WERI-Rb-1 (cell line): ENCODE measurements around the gene DDX55.

ENCODE experiments used
- DNase-seq: peaks from one replicate; pipeline ENCODE4 v3.0.0-alpha.2; 2020
- H3K27ac ChIP-seq: fragments of 250-450 bp; sonication (Bioruptor Pico); 2 replicates; pipeline ENCODE4 v1.5.1; 2020; ENCODE audit warnings: mild to moderate bottlenecking, moderate library complexity
- H3K27me3 ChIP-seq: fragments of 250-450 bp; sonication (Bioruptor Pico); 2 replicates; pipeline ENCODE4 v1.5.1; 2021; ENCODE audit warnings: mild to moderate bottlenecking, low read depth, moderate library complexity; ENCODE audit not compliant: insufficient read depth, severe bottlenecking
- H3K36me3 ChIP-seq: fragments of 250-450 bp; sonication (Bioruptor Pico); 2 replicates; pipeline ENCODE4 v1.5.1; 2020; ENCODE audit warnings: mild to moderate bottlenecking, moderate library complexity
- H3K4me3 ChIP-seq: 2 replicates; pipeline ENCODE4 v1.5.1; 2011; ENCODE audit warnings: low read depth, mild to moderate bottlenecking, control low read depth, low read length
- H3K9me3 ChIP-seq: fragments of 250-450 bp; sonication (Bioruptor Pico); 2 replicates; pipeline ENCODE4 v1.5.1; 2021; ENCODE audit warnings: mild to moderate bottlenecking, moderate library complexity; ENCODE audit not compliant: severe bottlenecking
- CTCF ChIP-seq: IDR thresholded peaks from 2 replicates; pipeline ENCODE4 v1.5.1; 2011; ENCODE audit warnings: low read depth, mild to moderate bottlenecking, control low read depth, inconsistent platforms, low read length

The DDX55 gene

GRCh38 chr12:123645380-123645779, 43.5 kb downstream of the DDX55 start:
- DNase-seq: no peak
- H3K36me3 ChIP-seq: peaks cover 10% of the 10 kb centered on the region
- H3K27ac ChIP-seq: no peak overlapping the region
- no peak overlapping the region for H3K4me3 ChIP-seq
- H3K9me3 ChIP-seq: no peaks in the 10 kb centered on the region
- no peak for TF ChIP-seq CTCF
- no peaks in the 10 kb centered on the region for H3K27me3 ChIP-seq

DNA sequence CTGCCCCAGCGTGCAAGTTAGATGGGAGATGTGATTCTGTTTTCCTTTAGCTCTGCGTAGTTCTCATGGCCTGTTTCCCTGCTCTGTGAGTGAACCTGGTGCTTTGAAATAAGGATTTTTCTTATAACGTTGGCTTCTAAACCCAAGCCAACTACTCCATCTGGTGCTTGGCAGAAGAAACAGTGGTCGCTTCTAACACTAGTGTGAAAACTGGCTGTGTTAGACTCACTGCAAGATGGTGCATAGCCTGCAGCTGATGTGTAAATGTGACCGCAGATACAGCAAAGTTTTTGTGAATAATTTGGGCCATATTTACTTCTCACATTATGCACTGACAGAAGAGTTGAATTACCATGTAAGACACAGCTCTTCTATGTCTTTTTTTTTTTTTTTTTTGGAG, 44.0 kb downstream of the DDX55 start:
- Histone ChIP-seq H3K36me3 (peaks cover 10% of the 10 kb centered on the region), H3K27ac (no peak overlapping the region), H3K27me3 (no peaks in the 10 kb centered on the region), H3K9me3 (no peaks in the 10 kb centered on the region), H3K4me3 (no peak overlapping the region)
- no peak for DNase-seq
- no peak for TF ChIP-seq CTCF

DNA sequence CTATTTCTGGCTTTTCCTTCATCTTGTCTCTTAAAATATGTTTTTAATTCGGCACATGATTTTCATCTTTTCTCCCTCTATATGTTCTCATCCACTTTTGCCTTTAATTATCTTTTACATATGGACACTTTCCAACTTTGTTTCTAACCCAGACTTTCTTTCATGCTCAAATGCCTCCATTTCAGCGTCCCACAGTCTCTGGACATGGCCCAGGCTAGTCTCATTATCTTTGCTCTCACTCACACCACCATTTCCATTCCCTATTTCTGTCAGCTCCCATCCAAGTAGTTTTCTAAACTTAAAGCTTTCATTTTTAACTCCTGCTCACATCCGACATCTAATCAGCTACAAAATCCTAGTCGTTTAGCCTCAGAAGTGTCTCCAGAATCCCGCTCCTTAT, 46.5 kb downstream of the DDX55 start:
- no peak overlapping the region for H3K27ac ChIP-seq
- no peak for TF ChIP-seq CTCF
- no peak overlapping the region for H3K4me3 ChIP-seq
- no peaks in the 10 kb centered on the region for H3K27me3 ChIP-seq
- no peaks in the 10 kb centered on the region for H3K9me3 ChIP-seq
- H3K36me3 ChIP-seq: peaks cover 13% of the 10 kb centered on the region
- no peak for DNase-seq

GRCh38 chr12:123654129-123654701, 52.3 kb downstream of the DDX55 start:
- Histone ChIP-seq H3K27me3 (no peaks in the 10 kb centered on the region), H3K9me3 (no peaks in the 10 kb centered on the region), H3K36me3 (peaks cover 12% of the 10 kb centered on the region), H3K4me3 (no peak overlapping the region), H3K27ac (no peak overlapping the region)
- no peak for TF ChIP-seq CTCF
- DNase-seq: no peak

GRCh38 chr12:123655420-123655819, 53.5 kb downstream of the DDX55 start:
- Histone ChIP-seq H3K9me3 (no peaks in the 10 kb centered on the region), H3K27ac (no peak overlapping the region), H3K36me3 (peaks cover 20% of the 10 kb centered on the region), H3K4me3 (no peak overlapping the region), H3K27me3 (no peaks in the 10 kb centered on the region)
- TF ChIP-seq CTCF: no peak
- DNase-seq: no peak

DNA sequence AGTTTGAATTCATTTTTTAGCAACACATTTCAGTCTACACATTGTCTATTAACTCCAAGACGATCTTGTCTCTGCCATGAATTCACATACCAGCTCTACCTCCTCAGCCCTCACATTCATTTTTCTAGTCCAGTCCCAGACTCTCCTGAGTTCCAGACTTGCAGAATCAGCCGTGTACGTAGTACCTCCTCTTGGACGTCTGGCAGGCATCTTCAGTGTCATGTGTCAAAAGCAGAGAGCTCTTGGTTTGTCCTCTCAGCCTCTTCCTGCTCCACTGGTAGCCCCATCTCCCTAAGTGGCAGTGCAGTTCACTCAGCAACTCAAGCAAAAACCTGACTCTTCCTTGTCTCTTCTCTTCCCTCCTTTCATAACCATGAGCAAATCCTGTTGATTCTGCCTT, 54.5 kb downstream of the DDX55 start:
- Histone ChIP-seq H3K27ac (no peak overlapping the region), H3K4me3 (no peak overlapping the region), H3K9me3 (no peaks in the 10 kb centered on the region), H3K27me3 (no peaks in the 10 kb centered on the region), H3K36me3 (peaks cover 21% of the 10 kb centered on the region)
- no peak for TF ChIP-seq CTCF
- no peak for DNase-seq
